8988T (cell line): Measurements from ENCODE around the gene SBNO2.
A peak's percentile ranks its signal among the peaks of the same experiment; 100 is the strongest.

Experiments used
- DNase-seq: peaks from one replicate; pipeline ENCODE4 v3.0.0; 2011

Gene SBNO2

DNA sequence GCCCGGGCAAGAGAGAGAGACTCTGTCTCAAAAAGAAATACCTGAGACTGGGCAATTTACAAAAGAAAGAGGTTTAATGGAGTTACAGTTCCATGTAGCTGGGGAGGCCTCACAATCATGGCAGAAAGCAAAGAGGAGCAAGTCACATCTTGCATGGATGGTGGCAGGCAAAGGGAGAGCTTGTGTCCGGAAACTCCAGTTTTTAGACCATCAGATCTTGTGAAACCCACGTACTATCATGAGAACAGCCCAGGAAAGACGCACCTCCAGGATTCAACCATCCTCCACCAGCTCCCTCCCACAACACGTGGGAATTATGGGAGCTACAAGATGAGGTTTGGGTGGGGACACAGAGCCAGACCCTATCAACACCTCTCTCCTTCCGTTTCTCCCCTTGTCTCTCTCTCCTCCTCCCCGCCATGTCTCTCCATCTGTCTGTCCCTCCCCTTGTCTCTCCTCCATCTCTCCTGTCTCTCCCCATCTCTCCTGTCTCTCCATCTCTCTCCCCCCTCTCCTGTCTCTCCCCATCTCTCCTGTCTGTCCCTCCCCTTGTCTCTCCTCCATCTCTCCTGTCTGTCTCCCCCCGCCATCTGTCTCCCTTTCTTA is 88.9 kb downstream of the SBNO2 start:
- DNase-seq: no peak

- no peak for DNase-seq
Observed at GRCh38 chr19:1084024-1084868, 89.8 kb downstream of the SBNO2 start.

- no peak for DNase-seq
Observed at GRCh38 chr19:1082928-1083816, 90.9 kb downstream of the SBNO2 start.

- peak; percentile 88 for DNase-seq
Observed at GRCh38 chr19:1082165-1082927, 91.7 kb downstream of the SBNO2 start.

DNA sequence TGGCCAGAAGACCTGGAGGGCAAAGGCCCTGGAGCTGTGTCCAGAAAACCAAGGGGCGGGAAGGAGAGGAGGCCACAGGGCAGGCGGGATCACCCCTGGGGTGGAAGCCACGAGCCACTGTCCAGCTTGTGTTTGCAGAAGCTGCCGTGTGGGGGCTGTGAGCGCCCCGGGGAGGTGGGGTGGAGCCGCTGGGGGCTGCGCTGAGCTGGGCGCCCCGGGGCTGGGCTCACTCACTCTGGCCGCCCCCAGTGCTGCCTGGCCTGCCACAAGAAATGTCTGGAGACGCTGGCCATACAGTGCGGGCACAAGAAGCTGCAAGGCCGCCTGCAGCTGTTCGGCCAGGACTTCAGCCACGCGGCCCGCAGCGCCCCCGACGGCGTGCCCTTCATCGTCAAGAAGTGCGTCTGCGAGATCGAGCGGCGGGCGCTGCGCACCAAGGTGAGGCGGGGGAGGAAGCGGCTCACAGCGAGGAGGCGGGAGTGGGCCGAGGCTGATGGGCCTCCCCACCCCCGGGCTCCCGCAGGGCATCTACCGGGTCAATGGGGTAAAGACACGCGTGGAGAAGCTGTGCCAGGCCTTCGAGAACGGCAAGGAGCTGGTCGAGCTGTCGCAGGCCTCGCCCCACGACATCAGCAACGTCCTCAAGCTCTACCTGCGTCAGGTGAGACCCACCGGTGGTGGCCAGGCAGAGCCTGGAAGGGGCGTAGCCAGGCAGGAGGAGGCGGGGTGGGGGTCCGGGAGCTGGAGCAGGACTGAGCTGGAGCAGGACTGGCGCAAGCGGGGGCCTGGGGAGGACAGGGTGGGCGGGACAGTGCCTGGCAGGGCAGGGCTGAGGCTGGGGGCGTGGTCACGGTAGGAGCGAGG is 92.5 kb downstream of the SBNO2 start:
- DNase-seq: no peak

DNA sequence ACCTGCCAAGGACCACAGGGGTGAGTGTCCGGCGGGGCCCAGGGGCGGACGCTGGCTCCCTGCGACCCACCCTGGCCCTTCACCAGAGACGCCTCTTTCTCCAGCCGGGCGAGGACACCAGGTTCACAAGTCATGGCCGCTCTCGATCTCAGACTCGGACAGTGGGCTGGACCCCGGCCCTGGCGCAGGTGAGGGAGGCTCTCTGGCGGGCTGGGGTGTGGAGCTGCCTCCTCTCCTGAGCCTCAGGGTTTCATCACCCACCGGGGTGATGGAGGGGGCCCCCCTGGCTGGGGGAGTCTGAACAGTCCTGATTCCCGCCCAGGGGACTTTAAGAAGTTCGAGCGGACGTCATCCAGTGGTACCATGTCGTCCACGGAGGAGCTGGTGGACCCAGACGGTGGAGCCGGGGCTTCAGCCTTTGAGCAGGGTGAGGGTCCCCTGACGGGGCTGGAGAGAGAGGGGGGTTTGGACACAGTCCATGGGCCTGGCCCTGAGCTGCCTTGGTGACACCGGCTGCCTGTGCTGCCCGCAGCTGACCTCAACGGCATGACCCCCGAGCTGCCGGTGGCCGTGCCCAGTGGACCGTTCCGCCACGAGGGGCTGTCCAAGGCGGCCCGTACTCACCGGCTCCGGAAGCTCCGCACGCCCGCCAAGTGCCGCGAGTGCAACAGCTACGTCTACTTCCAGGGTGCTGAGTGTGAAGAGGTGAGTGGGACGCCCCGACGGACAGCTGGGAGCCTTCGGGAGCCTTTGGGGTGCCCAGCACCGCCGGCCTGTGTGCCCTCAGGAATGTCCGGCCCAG is 93.5 kb downstream of the SBNO2 start:
- no peak for DNase-seq

DNA sequence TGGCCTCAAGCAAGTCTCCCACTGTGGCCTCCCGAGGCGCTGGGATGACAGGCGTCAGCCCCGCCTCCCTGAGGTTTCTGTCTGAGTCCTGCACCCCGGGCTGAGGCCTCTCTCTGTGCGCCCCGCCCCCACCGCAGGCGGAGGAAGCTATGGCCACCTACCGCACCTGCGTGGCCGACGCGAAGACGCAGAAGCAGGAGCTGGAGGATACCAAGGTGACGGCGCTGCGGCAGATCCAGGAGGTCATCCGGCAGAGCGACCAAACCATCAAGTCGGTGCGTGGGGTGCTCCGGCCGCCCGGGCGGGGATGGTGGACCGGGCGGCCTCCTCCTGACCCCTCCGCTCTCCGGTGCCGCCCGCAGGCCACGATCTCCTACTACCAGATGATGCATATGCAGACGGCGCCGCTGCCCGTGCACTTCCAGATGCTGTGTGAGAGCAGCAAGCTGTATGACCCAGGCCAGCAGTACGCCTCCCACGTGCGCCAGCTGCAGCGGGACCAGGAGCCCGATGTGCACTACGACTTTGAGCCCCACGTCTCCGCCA is 94.4 kb downstream of the SBNO2 start:
- no peak for DNase-seq

DNA sequence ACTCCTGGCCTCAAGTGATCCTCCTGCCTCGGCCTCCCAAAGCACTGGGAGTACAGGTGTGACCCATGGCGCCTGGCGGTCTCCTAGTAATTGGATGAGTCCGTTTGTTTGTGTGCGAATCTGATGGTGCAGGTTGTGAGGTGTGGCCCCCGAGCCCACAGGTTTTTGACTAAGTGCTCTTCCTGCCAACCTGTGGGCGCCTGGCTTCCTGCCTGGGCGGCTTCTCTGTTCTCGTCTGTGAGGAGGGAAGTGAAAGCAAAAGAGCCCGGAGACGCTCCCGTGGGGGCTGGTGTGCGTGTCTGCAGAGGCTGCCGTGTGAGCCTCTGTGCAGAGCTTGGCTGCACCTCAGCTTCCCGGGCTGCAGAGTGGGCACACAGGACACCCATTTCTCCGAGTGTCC is 97.1 kb downstream of the SBNO2 start:
- no peak for DNase-seq

- DNase-seq: no peak
Observed at GRCh38 chr19:1076046-1076386, 98.1 kb downstream of the SBNO2 start.

DNA sequence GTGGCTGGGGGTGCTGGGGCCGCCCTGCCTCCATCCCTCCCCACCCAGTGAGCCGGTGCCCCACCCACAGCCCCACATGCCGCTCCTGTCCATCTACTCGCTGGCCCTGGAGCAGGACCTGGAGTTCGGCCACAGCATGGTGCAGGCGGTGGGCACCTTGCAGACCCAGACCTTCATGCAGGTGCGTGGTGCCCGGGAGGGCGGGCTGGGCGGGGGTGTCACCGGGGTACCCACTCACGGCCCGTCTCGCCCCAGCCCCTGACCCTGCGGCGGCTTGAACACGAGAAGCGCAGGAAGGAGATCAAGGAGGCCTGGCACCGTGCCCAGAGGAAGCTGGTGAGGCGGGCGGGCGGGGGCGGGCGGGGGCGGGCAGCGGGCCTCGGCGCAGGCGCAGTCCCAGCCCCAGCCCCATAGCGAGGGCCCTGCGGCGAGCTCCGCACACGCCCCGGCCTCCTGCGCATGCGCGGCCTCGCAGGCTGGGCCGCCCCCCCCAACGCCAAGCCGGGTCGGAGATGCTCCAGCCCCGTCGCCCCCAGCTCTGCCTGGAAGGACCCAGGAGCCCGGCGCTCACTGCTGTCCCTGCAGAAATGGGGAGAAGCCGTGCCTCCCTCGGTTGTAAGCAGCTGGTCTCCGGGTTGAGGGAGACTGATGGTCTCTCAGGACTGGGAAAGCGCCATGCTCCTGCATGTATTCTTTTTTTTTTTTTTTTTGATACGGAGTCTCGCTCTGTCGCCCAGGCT is 99.4 kb downstream of the SBNO2 start:
- peak; percentile 100 for DNase-seq

DNA sequence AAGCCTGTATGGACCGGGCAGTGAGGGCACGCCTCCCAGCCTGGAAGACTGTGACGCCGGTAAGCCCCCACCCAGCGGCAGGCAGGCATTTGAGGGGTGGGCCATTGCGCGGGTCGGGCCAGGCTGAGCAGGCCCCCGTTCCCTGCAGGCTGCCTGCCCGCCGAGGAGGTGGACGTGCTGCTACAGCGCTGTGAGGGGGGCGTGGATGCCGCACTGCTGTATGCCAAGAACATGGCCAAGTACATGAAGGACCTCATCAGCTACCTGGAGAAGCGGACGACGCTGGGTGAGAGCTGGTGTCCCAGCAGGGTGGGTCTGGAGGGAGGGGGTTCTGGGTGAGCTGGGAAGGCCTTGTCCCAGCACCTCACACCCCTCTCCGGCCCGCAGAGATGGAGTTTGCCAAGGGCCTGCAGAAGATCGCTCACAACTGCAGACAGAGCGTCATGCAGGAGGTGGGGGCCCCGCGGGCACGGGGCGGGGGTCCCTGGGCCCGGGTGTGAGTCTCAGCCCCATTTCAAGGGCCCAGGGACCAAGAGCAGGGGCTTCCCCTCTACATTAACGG is 100.0 kb downstream of the SBNO2 start:
- no peak for DNase-seq

DNA sequence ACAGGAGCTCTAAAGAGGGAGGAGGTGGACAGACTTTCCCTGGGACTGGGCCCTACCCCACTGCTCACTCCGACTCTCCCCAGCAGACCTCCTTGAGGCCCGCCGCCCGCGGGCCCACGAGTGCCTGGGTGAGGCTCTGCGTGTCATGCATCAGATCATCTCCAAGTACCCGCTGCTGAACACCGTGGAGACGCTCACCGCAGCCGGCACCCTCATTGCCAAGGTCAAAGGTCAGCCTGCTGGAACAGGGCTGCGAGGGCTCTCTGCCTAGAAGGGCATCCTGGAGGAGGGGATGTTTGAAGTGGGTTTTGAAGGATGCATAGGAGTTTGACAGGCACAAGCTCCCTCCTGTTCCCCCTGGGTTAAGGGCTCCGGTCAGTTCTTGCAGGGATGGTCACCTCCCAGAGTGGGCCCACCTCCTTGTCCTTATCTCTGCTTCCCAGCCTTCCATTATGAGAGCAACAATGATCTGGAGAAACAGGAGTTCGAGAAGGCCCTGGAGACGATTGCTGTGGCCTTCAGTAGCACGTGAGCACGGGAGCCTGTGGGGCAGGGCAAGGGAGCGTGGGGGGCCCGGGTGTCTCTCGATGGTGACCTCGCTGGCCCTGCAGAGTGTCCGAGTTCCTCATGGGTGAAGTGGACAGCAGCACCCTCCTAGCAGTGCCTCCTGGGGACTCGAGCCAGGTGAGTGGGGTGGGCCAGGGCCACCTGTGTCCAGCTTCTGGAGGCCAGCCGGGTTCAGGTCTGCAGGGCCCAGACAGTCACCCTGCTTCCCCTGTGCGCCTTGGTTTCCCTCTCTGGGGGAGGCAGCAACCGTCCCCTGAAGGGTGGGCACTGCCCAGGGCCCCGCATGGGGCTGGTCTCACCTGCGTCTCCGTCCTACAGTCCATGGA is 100.8 kb downstream of the SBNO2 start:
- DNase-seq: no peak

DNA sequence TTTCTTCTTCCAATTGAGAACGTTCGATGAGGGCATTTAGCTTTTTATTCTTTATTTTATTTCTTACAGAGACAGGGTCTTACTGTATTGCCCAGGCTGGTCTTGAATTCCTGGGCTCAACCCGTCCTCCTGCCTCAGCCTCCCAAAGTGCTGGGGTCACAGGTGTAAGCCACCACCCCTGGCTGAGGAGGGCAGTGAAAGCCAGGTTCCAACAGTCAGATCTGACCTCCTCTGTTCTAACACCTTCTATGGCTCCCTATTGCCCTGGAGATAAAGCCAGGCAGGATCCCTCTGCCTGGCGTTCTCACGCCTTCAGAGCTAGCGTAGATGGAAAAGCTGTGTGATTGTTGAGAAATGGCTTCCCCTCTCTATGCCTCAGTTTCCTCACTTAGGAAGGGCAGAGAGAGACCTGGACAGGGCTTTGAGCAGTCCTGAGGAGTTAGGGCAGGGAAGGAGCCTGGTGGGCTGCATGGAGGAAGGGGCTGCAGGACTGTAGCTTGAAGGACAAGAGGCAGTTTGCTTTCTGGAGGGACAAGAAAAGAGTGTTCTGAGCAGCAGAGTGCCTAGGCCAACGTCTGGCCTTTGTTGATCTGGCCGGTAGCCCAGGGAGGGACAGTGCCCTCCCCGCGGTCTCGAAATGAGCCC is 101.6 kb downstream of the SBNO2 start:
- no peak for DNase-seq

DNA sequence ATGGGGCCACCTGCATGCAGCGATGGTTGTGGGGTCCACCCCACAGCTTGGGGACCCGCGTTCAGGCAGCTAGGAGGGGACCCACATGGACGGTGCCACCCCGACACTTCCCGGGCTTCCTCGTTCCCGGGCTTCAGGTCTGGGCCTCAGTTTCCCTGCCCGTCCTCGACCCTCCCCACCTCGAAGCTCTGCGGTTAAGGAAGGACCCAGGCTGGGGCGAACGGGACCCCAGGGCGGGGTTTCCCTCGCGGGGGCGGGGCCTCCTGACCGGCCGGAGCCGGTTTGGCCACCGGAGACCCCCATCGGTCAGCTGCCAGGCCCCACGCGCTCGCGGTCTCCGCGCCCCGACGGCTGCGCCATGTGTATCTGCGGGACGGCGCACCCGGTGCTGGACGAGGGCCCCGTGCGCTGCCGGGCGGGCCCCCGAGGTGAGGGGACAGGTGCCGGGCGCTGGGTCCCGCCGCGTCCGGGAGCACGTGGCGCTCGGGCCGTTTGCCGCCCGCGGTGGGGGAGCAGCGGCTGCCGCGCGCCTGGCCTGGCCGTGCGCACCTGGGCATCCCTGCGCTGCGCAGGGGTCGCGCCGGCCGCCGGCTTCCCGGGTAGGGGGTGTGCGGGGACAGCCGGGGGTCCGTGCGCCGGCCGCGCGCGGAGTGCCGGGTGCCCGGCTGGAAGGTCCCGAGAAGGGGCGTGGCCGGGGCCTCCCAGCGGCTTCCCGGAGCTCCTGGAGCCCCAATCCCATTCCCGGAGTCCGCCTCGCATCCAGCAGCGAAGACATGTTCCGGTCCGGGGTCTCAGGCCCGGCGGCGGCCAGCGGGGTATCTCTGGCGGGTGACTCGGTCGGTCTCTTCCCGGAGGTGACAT is 102.9 kb downstream of the SBNO2 start:
- no peak for DNase-seq

GRCh38 chr19:1070576-1070930 is 103.5 kb downstream of the SBNO2 start:
- DNase-seq: no peak

DNA sequence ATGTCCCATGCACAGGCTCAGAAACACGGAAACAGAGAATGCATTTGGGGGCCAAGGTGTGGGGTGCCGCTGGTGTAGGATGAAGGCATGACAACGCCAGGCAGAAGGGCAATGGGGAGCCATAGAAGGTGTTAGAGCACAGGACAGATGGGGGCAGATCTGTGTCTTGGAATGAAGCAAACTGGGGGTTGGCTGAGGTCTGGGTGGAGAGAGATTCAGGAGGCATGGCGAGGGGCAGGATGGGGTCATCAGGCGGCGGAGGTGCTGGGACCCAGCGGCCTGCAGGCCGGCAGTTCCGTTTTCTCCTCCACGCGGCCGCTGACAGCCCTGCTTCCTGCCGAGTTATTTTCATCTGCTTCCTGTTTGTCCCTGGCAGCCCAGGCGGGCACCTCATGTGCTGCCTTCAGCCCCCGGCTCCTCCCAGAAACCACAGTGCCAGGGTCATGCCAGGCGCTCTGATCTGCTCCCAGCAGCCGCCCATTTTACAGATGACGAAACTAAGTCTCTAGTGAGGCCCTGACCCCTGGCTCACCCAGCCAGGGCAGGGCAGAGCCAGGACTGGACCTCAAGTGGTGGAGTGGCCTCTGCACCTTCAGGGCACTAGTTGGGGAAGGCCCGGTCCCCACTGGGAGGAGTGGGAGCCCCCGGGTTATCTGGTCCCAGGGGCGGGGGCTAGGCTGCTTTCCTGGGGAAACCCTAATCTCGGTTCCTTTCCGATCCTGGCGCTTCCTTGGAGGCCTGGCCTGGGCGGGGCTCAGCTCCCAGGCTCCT is 104.9 kb downstream of the SBNO2 start:
- DNase-seq: no peak
